HG03135 (cell line): ENCODE measurements around the gene ZRANB2.

ENCODE experiments used
- ATAC-seq: cut with Tn5 transposase; IDR thresholded peaks from one replicate; pipeline ENCODE4 v1.9.1; 2021; ENCODE audit warnings: mild to moderate bottlenecking, moderate library complexity; ENCODE audit not compliant: unreplicated experiment

The ZRANB2 gene

DNA sequence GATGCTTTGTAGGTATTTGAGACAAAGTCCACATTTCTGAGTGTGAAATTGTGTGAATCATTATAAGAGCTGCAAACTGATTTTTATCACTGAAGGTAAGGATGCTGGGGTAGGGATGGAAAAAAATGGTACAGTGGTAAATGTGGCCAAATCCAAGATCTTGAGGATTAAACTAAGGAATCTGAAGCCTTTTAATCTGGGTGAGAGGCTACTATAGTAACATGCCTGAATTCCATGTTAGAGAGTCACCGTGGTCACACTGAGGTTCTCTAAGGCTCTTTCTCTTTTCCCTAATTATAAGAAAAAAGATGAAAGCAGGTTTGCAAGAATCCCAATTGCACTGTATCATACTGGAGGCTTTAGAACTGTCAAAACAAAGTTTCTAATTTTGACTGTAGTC is 50.8 kb downstream of the ZRANB2 start:
- no peak for ATAC-seq

DNA sequence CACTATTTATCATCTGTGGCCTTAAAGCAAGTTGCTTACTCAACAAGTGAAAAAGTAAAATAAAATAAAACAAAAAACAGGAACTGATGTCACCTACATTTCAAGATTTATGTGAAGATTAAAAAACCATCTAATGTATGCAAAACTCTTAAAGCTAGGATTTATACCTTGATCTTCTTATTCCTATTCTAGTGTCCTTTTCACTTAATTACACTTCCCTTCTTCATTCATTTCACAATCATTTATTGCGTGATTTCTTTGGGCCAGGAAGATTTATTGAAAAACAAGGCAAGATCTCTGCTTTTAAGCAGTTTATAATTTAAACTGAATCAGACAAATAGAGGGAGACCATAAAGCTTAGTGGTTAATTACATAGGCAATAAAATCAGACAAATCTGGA is 51.9 kb downstream of the ZRANB2 start:
- ATAC-seq, result no peak

DNA sequence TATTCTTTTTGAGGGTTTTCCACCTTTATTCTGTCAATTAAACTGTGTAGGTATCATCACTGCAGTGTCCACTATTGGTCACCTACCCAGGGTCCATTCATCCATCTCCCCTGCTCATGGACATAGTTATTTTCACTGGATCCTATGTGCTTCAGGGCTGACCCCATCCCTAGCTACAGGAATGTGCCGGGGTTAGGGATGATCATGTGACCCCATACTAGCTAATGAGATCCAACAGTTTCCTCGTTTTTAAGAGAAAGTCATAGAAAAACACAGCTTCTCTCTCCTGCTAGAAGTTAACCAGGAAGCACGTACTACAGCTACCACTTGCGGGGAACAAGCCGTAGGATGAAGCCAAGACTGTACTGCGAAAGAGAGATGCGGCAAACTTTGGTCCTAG is 52.8 kb downstream of the ZRANB2 start:
- ATAC-seq, result no peak

DNA sequence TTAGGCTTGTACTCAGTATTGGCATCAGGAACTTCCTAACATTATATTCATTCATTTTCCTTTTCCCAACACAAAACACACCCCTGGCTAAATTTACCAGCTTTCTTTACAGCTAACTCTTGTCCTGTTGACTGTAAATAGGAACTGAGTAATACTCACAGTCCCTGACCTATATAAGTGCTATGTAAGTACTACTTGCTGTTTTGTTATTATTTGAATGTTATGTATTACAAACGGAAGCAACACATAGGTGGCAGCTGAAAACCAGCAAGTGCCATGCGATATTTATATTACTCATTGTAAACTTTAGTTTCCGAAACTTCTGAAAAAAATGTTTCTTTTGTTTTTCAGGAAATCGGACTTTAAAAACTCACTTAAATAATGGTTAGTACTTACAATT is 54.7 kb downstream of the ZRANB2 start:
- ATAC-seq, result no peak

DNA sequence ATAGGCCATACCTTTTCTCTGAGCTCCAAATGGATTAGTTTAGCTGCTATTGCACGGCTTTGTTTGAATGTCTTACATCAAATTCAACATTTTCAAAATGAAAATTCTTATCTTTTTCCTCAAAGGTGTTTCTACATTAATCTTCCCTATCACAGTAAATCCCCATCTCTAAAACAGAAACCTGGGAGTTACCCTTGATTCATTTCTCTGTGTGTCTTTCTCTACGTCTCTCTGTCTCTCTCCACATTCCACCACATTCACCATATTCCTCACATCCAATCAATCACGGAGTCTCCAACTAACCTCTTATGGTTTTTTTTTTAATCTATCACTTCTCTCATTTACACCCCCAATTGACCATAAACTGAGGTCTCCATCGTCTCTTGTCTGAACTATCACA is 57.3 kb downstream of the ZRANB2 start:
- ATAC-seq, result no peak

DNA sequence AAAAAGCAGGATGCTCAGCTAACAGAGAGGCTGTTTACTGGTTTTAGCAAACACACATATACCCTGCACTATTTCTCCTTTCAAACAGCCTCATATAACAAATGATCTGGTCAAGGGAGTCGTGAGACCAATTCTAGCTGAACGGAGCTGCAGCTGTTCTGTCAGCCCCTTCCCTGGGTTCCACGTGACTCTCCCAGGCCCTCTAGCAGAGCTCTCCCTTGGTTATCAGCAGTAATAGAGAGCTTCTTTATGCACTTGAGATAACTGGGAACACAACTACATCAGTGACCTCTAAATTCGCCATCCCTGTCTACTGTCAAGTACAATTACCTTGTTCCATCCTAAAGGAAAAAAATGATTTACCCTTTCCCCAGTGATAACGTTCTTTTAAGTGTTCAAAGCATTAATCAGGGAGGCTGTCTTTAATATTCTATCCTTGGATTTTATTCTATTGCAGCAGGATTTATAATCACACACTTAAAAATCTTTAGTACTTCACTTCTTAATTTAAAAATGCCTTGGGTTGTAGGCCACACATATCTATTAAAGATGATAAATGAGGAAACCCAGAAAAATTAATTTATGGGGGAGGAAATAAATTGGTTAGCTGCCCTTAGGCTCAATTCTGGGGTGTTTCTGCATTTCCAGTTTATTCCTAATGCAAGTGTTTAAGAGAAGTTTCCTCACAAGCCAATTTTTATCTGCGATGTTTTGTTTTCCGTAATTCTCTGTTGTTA is 61.4 kb downstream of the ZRANB2 start:
- ATAC-seq, result no peak

DNA sequence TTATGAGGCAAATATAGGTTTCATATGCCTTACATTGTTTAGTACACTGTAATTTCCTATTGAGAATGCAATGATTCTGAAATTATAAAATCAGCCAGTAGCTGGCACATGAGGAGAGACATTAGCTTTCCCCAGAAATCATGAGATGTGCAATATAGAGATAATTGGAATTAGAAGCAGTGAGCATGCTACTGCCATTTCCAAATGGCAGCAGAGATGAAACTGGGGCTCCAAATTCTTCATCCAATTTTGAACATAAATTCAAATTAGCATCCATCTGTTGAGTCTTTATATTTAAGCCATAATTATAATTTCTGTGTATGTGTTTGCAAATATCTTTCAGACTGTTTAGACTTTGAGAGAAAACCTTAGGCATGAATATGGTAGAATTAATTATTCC is 62.0 kb downstream of the ZRANB2 start:
- no peak for ATAC-seq

DNA sequence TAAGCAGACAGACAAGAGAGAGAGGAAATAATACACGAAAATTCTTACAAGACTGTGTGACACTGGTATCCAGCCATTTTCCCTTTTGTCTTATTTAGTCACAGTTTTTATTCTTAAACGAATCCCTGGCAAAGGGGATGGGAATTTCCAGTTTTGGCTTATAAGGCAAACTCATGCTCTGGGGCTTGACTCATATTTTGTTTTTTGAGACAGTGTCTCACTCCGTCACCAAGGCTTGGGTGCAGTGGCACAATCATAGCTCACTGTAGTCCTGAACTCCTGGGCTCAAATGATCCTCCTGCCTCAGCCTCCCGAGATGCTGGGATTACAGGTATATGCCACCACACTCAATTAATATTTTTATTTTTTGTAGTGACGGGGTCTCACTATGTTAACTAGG is 65.1 kb downstream of the ZRANB2 start:
- ATAC-seq, result no peak

DNA sequence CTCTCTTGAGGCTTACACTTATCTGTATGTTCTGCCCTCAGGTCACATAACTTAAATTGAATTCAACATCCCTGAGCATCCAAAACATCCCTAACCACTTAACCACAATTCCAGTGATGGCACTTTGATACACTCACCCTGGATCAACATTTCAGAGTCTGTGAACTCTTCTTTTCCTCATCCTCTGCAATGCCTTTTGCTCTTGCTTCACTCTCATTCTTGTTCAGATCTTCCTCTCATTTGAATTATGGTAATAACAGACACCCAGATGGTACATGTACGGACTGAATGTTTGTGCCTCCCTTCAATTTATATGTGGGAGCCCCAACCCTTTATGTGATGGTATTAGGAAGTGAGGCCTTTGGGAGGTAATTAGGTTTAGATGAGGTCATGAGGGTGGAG is 66.7 kb downstream of the ZRANB2 start:
- ATAC-seq, result no peak
